Endothelial cell of umbilical vein (primary cell): ENCODE measurements around the gene EXD2. TPM values are rescaled to one million over a fixed set of nuclear protein-coding genes. Genes with fewer than 3 reads are reported as not detected.

Experiments
- BruUV-seq: library from RNA; stranded (reverse); fragments of 400-500 nt; replicated peaks from 2 replicates; lab custom pipeline; 2021; lab: Mats Ljungman, UMichigan
- CTCF ChIA-PET: fragments of 300-600, 350-600 bp; sonication (Branson Sonifier 250); formaldehyde crosslinking; loops from one replicate; lab custom pipeline; 2021; ENCODE audit warnings: antibody characterized with exemption, inconsistent platforms; lab: Charles Lee
- POLR2A ChIA-PET: fragments of 300-600, 350-600 bp; sonication (Branson Sonifier 250); formaldehyde crosslinking; loops from one replicate; lab custom pipeline; 2021; ENCODE audit warnings: antibody characterized with exemption, inconsistent platforms; lab: Charles Lee
- DNase-seq: peaks from one replicate; pipeline ENCODE4 v3.0.0-alpha.2; 2011; ENCODE audit warnings: low read depth, low spot score
- FAIRE-seq: peaks from 2 replicates; lab custom pipeline; 2011; peaks lifted over from hg19 to GRCh38; lab: Jason Lieb, UNC
- H2AFZ ChIP-seq: 2 replicates; pipeline ENCODE4 v1.6.0; 2012; ENCODE audit warnings: low read depth, low read length, control low read depth, inconsistent platforms
- H3K27ac ChIP-seq: 2 replicates; pipeline ENCODE4 v1.5.1; 2011; ENCODE audit warnings: low read depth, mild to moderate bottlenecking, control low read depth, low read length, moderate library complexity; ENCODE audit not compliant: insufficient read depth
- H3K27me3 ChIP-seq, 2 experiments: 2 replicates each; pipeline versions ENCODE4 v1.6.0 to v1.6.1; 2011; ENCODE audit warnings: low read length in 2 of 2, mixed read lengths in 1 of 2; ENCODE audit not compliant: control insufficient read depth in 2 of 2, insufficient read depth in 2 of 2
- H3K36me3 ChIP-seq, 2 experiments: 2 replicates in 1 of 2; 3 replicates in 1 of 2; pipeline ENCODE4 v1.5.1; 2011; ENCODE audit warnings: low read length in 2 of 2, mild to moderate bottlenecking in 1 of 2, moderate library complexity in 1 of 2; ENCODE audit not compliant: control insufficient read depth in 2 of 2, insufficient read depth in 2 of 2; ENCODE audit errors: extremely low read depth in 1 of 2
- H3K4me1 ChIP-seq: 3 replicates; pipeline ENCODE4 v1.5.1; 2011; ENCODE audit warnings: mild to moderate bottlenecking, low read length; ENCODE audit not compliant: control insufficient read depth, insufficient read depth; ENCODE audit errors: extremely low read depth
- H3K4me2 ChIP-seq: 2 replicates; pipeline ENCODE4 v1.6.1; 2011; ENCODE audit warnings: low read length, control low read depth, mixed read lengths; ENCODE audit not compliant: insufficient read depth
- H3K4me3 ChIP-seq, 3 experiments: fragments of 200-600 bp in 1 of 3; sonication (generic), shearing (Covaris generic) in 1 of 3; replicated peaks in 1 of 3; 2 replicates each; pipeline ENCODE4 v1.5.1; 2011 to 2016; ENCODE audit warnings: control low read depth in 3 of 3, low read length in 3 of 3, mild to moderate bottlenecking in 2 of 3, inconsistent platforms in 1 of 3, low read depth in 1 of 3, moderate library complexity in 1 of 3; ENCODE audit not compliant: insufficient read depth in 1 of 3
- H3K79me2 ChIP-seq: 2 replicates; pipeline ENCODE4 v1.6.0; 2012; ENCODE audit warnings: low read length, inconsistent platforms; ENCODE audit not compliant: control insufficient read depth, insufficient read depth
- H3K9ac ChIP-seq: replicated peaks from 2 replicates; pipeline ENCODE3; 2011; ENCODE audit warnings: low read length, control low read depth; ENCODE audit not compliant: insufficient read depth; ENCODE audit errors: extremely low read depth
- H3K9me1 ChIP-seq: replicated peaks from 3 replicates; pipeline ENCODE4 v1.6.0; 2011; ENCODE audit warnings: mild to moderate bottlenecking, low read length; ENCODE audit not compliant: control insufficient read depth, insufficient read depth; ENCODE audit errors: extremely low read depth
- H3K9me3 ChIP-seq: replicated peaks from 2 replicates; pipeline ENCODE4 v1.5.1; 2012; ENCODE audit warnings: low read length, inconsistent platforms; ENCODE audit not compliant: control insufficient read depth, insufficient read depth
- H4K20me1 ChIP-seq: replicated peaks from 2 replicates; pipeline ENCODE3; 2011; ENCODE audit warnings: mild to moderate bottlenecking, low read length; ENCODE audit not compliant: control insufficient read depth, insufficient read depth; ENCODE audit errors: extremely low read depth
- EZH2 ChIP-seq: IDR thresholded peaks from 2 replicates; pipeline ENCODE4 v1.6.1; 2012; ENCODE audit warnings: borderline replicate concordance, low read depth, mild to moderate bottlenecking, moderate library complexity, low read length, inconsistent platforms; ENCODE audit not compliant: severe bottlenecking
- GATA2 ChIP-seq: IDR thresholded peaks from 2 replicates; pipeline ENCODE4 v1.7.0; 2011; ENCODE audit warnings: low read depth, mild to moderate bottlenecking, moderate library complexity, mixed read lengths, low read length; ENCODE audit not compliant: insufficient read length, insufficient read depth
- JUN ChIP-seq: IDR thresholded peaks from 2 replicates; pipeline ENCODE4 v1.6.1; 2011; ENCODE audit warnings: borderline replicate concordance, low read depth; ENCODE audit not compliant: insufficient read length, insufficient read depth
- MYC ChIP-seq: IDR thresholded peaks from one replicate; pipeline ENCODE4 v1.6.1; 2011; ENCODE audit warnings: mild to moderate bottlenecking, low read depth, low read length
- POLR2A ChIP-seq: IDR thresholded peaks from 2 replicates; pipeline ENCODE4 v1.6.1; 2012; ENCODE audit warnings: low read depth, mild to moderate bottlenecking, control low read depth, low read length
- POLR2AphosphoS5 ChIP-seq: IDR thresholded peaks from 2 replicates; pipeline ENCODE4 v1.6.1; 2012; ENCODE audit warnings: low read depth, mild to moderate bottlenecking, control low read depth, low read length, moderate library complexity; ENCODE audit not compliant: insufficient read depth
- dilution Hi-C: fragments of 300-500 bp; cut with MboI; formaldehyde crosslinking; loops from one replicate; pipeline ENCODE4 v1.15.0; 2019; ENCODE audit warnings: low sequenced_read_pairs; ENCODE audit not compliant: extremely low pct_ligation_motif_present
- intact Hi-C: fragments of 100-400 bp; cut with micrococcal nuclease; formaldehyde crosslinking; loops from one replicate; pipeline ENCODE4 v1.10.0; 2022
- polyA plus RNA-seq, 4 experiments: library from polyadenylated mRNA; depleted of rRNA in 3 of 4; stranded (reverse) in 3 of 4; unstranded in 1 of 4; fragments of >200 nt; gene quantifications; 2 replicates each; pipeline versions ENCODE4 v1.2.1 to v1.2.3, GENCODE V29; 2011 to 2012; ENCODE audit warnings: missing spikeins in 1 of 4
- total RNA-seq: library from RNA; stranded (reverse); gene quantifications from 2 replicates; pipeline ENCODE4 v1.2.3, GENCODE V29; 2021
- TF ChIP-seq, protein P1 (sequence below), 2 donors: IDR thresholded peaks; 1 replicate in 1 of 2; 2 replicates in 1 of 2; pipeline ENCODE4 v1.5.1; 2011; ENCODE audit warnings: low read length in 2 of 2, mild to moderate bottlenecking in 2 of 2, moderate library complexity in 2 of 2, control low read depth in 1 of 2, inconsistent platforms in 1 of 2, low read depth in 1 of 2; ENCODE audit not compliant: insufficient read depth in 1 of 2; ENCODE audit errors: extremely low read depth in 1 of 2

EXD2 gene
- total and polyA plus RNA-seq, 2 donors (not counting 3 experiments of a cell fraction or from before 2014, with no cell fraction given): 11.6 to 22.6 TPM

- Histone ChIP-seq H3K9ac (no peak overlapping the region), H3K27me3 (no peaks in the 10 kb centered on the region), H3K9me3 (no peaks in the 10 kb centered on the region), H4K20me1 (no peaks in the 10 kb centered on the region), H2AFZ (no peak overlapping the region), H3K4me2 (no peak overlapping the region), H3K79me2 (peaks cover 24% of the 10 kb centered on the region), H3K9me1 (no peaks in the 10 kb centered on the region), H3K36me3 (no peaks in the 10 kb centered on the region), H3K4me1 (peaks cover 20% of the 10 kb centered on the region), H3K4me3 (no peak overlapping the region), H3K27ac (no peak overlapping the region)
- ChIA-PET POLR2A (no interaction called here), CTCF (interaction anchor here (1.0 to 5.7 kb wide), 2 partner anchors 25 to 291 kb away, joined by 3 to 75 read pairs; no protein-coding TSS in a partner anchor)
- dilution Hi-C loops (no loop called here), intact Hi-C loops (loop anchor here (5.0 to 10.0 kb wide), 2 partner anchors 73 to 310 kb away; no protein-coding TSS in a partner anchor)
- DNase-seq (peak; percentile 24), FAIRE-seq (no peak)
- TF ChIP-seq, protein P1, sequence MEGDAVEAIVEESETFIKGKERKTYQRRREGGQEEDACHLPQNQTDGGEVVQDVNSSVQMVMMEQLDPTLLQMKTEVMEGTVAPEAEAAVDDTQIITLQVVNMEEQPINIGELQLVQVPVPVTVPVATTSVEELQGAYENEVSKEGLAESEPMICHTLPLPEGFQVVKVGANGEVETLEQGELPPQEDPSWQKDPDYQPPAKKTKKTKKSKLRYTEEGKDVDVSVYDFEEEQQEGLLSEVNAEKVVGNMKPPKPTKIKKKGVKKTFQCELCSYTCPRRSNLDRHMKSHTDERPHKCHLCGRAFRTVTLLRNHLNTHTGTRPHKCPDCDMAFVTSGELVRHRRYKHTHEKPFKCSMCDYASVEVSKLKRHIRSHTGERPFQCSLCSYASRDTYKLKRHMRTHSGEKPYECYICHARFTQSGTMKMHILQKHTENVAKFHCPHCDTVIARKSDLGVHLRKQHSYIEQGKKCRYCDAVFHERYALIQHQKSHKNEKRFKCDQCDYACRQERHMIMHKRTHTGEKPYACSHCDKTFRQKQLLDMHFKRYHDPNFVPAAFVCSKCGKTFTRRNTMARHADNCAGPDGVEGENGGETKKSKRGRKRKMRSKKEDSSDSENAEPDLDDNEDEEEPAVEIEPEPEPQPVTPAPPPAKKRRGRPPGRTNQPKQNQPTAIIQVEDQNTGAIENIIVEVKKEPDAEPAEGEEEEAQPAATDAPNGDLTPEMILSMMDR (IDR thresholded peaks at IDR 0.05; ENCODE audit: extremely low read depth in 1 of 2, insufficient read depth in 1 of 2, low read depth in 1 of 2, low read length in 2 of 2): no peak
- TF ChIP-seq POLR2A (no peak), JUN (no peak), MYC (no peak), POLR2AphosphoS5 (no peak), EZH2 (no peak), GATA2 (no peak)
- BruUV-seq: no TSS peak
These were observed 36.5 kb upstream of the EXD2 start for GRCh38 chr14:69154779-69155178.
